ENCODE results near the gene DCDC2. TPM values are rescaled to one million over a fixed set of nuclear protein-coding genes. Genes with fewer than 3 reads are reported as not detected.

DCDC2 gene
- total RNA-seq, 1 experiment from 2014 or later, result 191 TPM

DNA sequence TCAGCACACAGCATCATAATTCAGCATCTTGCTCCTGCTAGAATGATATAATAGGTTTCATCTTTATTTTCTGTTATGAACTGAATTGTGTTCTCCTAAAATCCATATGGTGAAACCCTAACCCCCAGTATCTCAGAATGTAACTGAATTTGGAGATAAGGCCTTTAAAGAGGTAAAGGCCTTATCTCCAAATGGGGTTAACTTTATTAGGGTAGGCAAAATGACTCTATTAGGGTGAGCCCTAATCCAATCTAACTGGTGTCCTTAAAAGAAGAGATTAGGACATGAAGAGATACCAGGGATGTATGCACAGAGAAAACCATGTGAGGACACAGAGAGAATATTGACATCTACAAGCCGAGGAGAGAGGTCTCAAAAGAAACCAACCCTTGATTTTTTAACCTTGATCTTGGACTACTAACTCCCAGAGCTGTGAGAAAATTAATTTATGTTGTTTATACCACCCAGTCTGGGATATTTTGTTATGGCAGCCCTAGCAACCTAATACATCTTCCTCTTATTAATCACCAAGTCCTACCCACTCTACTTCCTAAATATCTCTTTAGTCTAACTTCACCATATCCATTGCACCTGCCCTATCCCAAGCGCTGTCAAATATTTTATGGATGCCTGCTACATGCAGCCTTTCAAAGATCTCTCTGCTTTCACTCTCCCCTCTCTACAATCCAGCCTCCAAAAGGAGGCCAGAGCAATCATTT, 36.4 kb upstream of the DCDC2 start:
- H3K27ac Mint-ChIP-seq (ENCODE audit: unreplicated experiment), result no peak overlapping the region
- ChIA-PET POLR2A (no interaction called here), CTCF (no interaction called here)
- no peak for DNase-seq
- peaks cover 2% of the 10 kb centered on the region for H3K36me3 Mint-ChIP-seq (ENCODE audit: insufficient read depth, unreplicated experiment)
- no peaks in the 10 kb centered on the region for H3K27me3 Mint-ChIP-seq (ENCODE audit: insufficient read depth, unreplicated experiment)
- Histone ChIP-seq H3K4me1 (no peaks in the 10 kb centered on the region), H3K4me3 (ENCODE audit: low read depth, low read length) (no peak overlapping the region), H3K9me3 (peaks cover 8% of the 10 kb centered on the region), H3K36me3 (ENCODE audit: control insufficient read depth, insufficient read depth, low read length) (no peaks in the 10 kb centered on the region), H3K27me3 (replicated peaks; ENCODE audit: control insufficient read depth, insufficient read depth, low read length) (no peaks in the 10 kb centered on the region)
- intact Hi-C loops (cut with micrococcal nuclease; ENCODE audit: unreplicated experiment), result no loop called here
- TF ChIP-seq CTCF (IDR thresholded peaks at IDR 0.05; ENCODE audit: insufficient read depth in 1 of 2, low read depth in 1 of 2, low read length in 1 of 2, severe bottlenecking in 1 of 2, unreplicated experiment in 1 of 2), result no peak
- H3K9me3 Mint-ChIP-seq (ENCODE audit: unreplicated experiment), result no peaks in the 10 kb centered on the region
- peaks cover 8% of the 10 kb centered on the region for H3K4me1 Mint-ChIP-seq (ENCODE audit: low read depth, unreplicated experiment)
- no peak overlapping the region for H3K4me3 Mint-ChIP-seq (ENCODE audit: unreplicated experiment)
- BruUV-seq (replicated peaks), result no TSS peak

DNA sequence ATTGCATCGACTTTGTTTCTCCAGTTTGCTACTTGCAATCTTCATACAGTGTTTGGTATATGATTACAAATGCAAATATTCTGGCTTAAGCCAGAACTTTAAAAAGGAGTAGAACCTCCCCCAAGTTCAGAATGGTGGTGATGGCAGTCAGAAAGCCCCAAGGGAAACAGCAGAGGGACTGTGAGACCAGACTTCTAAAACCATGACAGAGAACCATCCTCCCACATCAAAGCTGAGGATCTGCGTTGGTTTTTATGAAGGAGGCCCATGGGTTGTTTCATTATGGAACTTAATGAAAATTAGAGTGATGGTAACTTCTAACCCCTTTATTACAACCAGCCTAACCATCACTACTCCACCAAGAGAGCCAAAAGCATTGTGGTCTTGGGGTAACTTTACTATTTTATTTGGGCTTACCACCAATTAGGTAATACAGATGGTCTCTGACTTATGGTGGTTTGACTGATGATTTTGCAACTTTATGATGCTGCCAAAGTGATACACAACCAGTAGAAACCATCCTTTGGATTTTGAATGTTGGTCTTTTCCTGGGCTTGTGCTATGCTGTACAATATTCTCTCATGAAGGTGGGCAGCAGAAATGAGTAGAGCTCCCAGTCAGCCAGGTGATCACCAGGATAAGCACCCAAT, 34.0 kb upstream of the DCDC2 start:
- Mint-ChIP-seq H3K27me3 (ENCODE audit: insufficient read depth, unreplicated experiment) (no peaks in the 10 kb centered on the region), H3K9me3 (ENCODE audit: unreplicated experiment) (no peaks in the 10 kb centered on the region), H3K4me1 (ENCODE audit: low read depth, unreplicated experiment) (peaks cover 6% of the 10 kb centered on the region), H3K27ac (ENCODE audit: unreplicated experiment) (no peak overlapping the region), H3K36me3 (ENCODE audit: insufficient read depth, unreplicated experiment) (no peaks in the 10 kb centered on the region), H3K4me3 (ENCODE audit: unreplicated experiment) (no peak overlapping the region)
- no TSS peak for BruUV-seq (replicated peaks)
- POLR2A ChIA-PET, result no interaction called here
- no peaks in the 10 kb centered on the region for H3K36me3 ChIP-seq (ENCODE audit: control insufficient read depth, insufficient read depth, low read length)
- intact Hi-C loops (cut with micrococcal nuclease; ENCODE audit: unreplicated experiment), result loop anchor here (1.0 kb wide), 1 partner anchor 328 kb away; no protein-coding TSS in a partner anchor
- peaks cover 5% of the 10 kb centered on the region for H3K9me3 ChIP-seq
- H3K4me1 ChIP-seq, result no peaks in the 10 kb centered on the region
- CTCF ChIA-PET, result no interaction called here
- no peak for TF ChIP-seq CTCF (IDR thresholded peaks at IDR 0.05; ENCODE audit: insufficient read depth in 1 of 2, low read depth in 1 of 2, low read length in 1 of 2, severe bottlenecking in 1 of 2, unreplicated experiment in 1 of 2)
- DNase-seq, result no peak
- no peaks in the 10 kb centered on the region for H3K27me3 ChIP-seq (replicated peaks; ENCODE audit: control insufficient read depth, insufficient read depth, low read length)
- no peak overlapping the region for H3K4me3 ChIP-seq (ENCODE audit: low read depth, low read length)

DNA sequence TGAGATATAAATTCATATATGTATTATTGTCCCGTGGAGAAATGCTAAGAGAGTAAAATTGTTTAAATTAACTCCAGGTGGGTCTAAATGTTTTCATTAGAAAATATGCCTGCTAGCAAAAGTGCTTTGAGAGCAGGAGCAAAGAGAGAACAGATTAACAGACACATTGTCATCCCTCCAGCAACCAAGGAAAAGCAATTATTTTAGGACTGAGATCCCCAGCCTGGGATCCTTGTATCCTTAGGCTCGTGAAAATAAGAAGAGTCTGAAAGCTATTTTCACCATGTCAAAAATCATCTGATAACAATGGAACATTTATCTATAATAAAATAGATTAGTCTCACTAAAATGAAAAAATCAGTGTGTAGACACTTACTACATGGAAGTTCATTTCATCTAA, 33.3 kb upstream of the DCDC2 start:
- intact Hi-C loops (cut with micrococcal nuclease; ENCODE audit: unreplicated experiment), result loop anchor here (1.0 kb wide), 1 partner anchor 327 kb away; no protein-coding TSS in a partner anchor
- H3K27me3 Mint-ChIP-seq (ENCODE audit: insufficient read depth, unreplicated experiment), result no peaks in the 10 kb centered on the region
- no peak overlapping the region for H3K27ac Mint-ChIP-seq (ENCODE audit: unreplicated experiment)
- H3K4me3 Mint-ChIP-seq (ENCODE audit: unreplicated experiment), result no peak overlapping the region
- no peaks in the 10 kb centered on the region for H3K9me3 Mint-ChIP-seq (ENCODE audit: unreplicated experiment)
- Histone ChIP-seq H3K4me3 (ENCODE audit: low read depth, low read length) (no peak overlapping the region), H3K9me3 (no peaks in the 10 kb centered on the region), H3K27me3 (replicated peaks; ENCODE audit: control insufficient read depth, insufficient read depth, low read length) (no peaks in the 10 kb centered on the region), H3K36me3 (ENCODE audit: control insufficient read depth, insufficient read depth, low read length) (no peaks in the 10 kb centered on the region), H3K4me1 (no peaks in the 10 kb centered on the region)
- TF ChIP-seq CTCF (IDR thresholded peaks at IDR 0.05; ENCODE audit: insufficient read depth in 1 of 2, low read depth in 1 of 2, low read length in 1 of 2, severe bottlenecking in 1 of 2, unreplicated experiment in 1 of 2), result no peak
- no peaks in the 10 kb centered on the region for H3K36me3 Mint-ChIP-seq (ENCODE audit: insufficient read depth, unreplicated experiment)
- CTCF ChIA-PET, result no interaction called here
- no TSS peak for BruUV-seq (replicated peaks)
- DNase-seq, result no peak
- H3K4me1 Mint-ChIP-seq (ENCODE audit: low read depth, unreplicated experiment), result peaks cover 6% of the 10 kb centered on the region
- POLR2A ChIA-PET, result no interaction called here

Measured in Caco-2 (cell line).